GM19043 (cell line): ENCODE results near the gene DPPA2.

Experiments
- ATAC-seq: cut with Tn5 transposase; IDR thresholded peaks from one replicate; pipeline ENCODE4 v1.9.1; 2021; ENCODE audit warnings: low read depth; ENCODE audit not compliant: unreplicated experiment

DPPA2 gene

GRCh38 chr3:109325657-109326056 lies 9.3 kb upstream of the DPPA2 start:
- ATAC-seq: no peak

GRCh38 chr3:109325109-109325508 lies 8.8 kb upstream of the DPPA2 start:
- ATAC-seq: no peak

DNA sequence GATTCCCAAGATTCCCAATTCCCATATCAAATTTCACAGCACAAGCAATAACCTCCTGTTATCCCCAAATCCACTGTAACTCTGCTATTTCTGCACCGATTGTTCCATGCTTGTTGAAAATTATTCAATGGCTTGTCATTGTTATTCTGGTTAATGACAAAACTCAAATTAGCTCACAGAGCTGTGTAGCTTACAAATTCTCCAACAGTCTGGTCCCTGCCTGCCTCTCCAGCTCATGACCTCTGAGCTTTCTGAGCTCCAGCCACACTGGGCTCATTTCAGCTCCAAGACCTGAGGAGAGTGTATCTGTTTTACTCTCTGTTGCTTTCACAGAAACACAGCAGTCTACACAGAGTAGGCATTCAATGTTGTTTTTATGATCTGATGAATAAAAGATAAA lies 3.3 kb downstream of the DPPA2 start:
- ATAC-seq: no peak

DNA sequence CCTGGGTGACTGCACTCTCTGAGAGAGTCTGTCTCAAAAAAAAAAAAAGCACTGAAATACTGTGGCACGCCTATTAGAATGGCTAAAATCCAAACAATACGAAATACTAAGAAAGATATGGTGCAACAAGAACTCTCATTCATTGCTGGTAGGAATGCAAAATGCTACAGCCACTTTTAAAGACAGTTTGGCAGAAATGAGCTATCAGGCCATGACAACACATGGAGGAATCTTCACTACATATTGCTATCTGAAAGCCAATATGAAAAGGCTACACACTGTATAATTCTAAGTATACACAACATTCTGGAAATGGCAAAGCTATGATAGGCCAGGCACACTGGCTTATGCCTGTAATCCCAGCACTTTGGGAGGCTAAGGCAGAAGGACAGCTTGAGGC lies 18.8 kb downstream of the DPPA2 start:
- no peak for ATAC-seq

GRCh38 chr3:109284071-109284470 lies 32.2 kb downstream of the DPPA2 start:
- no peak for ATAC-seq

DNA sequence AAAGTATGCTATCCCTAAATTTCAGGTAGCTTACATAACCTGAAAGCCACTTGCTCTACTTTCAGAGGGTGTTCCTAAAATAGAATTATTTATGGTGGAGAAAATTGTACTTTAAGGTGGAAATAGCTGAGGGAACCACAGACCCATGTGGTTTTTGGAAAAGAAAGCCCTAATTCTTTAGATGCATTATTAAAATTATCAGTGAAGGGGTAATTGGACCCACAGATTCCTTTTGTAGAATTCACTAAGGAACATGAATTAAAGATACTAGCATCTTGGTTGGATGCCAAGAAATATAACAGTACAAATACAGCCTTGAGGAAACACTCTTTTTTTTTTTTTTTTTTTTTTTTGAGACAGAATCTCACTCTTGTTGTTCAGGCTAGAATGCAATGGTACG lies 37.8 kb downstream of the DPPA2 start:
- ATAC-seq: no peak

GRCh38 chr3:109278141-109278540 lies 38.2 kb downstream of the DPPA2 start:
- ATAC-seq: no peak

- ATAC-seq: no peak
Observed at GRCh38 chr3:109275702-109276293, 40.5 kb downstream of the DPPA2 start.

DNA sequence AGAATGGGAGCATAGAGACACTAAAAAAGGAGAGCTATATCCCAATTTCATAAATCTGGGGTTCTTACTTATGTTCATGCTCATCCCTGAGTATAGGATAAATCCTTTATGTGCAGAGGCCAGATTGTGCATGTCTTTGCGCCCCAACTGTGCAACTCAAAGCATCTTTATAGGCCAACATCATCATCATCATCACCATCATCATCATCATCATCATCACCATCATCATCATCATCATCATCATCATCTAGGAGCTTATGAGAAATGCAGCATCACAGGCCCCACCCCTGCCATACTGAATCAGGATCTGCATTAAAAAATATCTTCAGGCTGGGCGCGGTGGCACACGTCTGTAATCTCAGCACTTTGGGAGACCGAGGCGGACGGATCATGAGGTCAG lies 45.5 kb downstream of the DPPA2 start:
- ATAC-seq: no peak

GRCh38 chr3:109269577-109270275 lies 46.6 kb downstream of the DPPA2 start:
- no peak for ATAC-seq

DNA sequence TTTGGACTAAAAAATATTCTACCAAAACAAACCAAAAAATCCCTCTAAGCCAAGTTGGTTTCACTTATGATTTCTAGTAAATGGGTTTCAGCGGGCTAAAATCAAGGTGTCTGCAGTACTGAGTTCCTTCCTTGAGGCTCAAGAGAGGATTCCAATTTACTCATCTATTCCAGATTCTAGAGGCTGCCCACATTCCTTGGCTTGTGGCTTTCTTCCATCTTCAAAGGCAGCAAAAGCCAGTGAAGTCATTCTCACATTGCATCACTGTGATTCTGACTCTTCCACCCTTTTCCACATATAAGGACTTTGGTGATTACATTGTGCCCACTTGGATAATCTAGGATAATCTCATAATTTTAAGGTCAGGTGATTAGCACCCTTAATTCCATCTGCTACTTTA lies 48.1 kb downstream of the DPPA2 start:
- ATAC-seq: no peak

DNA sequence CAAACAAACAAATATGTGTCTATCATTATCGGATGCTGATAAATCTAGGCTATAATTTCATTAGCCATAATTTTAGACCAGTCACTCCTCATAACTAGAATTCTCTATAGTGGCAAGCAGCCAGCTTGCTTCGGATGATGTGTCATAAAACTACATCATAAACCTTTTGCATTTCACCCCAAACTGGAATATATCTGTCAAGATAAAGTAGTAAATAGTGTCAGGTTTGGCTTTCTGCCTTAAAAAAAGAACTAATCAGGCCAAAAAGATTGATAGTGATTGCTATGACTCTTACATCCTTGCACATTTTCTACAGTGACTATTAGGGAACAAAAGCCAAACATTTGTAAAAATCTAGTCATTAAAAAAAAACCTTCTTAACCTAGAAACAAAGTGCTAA lies 51.0 kb downstream of the DPPA2 start:
- no peak for ATAC-seq

DNA sequence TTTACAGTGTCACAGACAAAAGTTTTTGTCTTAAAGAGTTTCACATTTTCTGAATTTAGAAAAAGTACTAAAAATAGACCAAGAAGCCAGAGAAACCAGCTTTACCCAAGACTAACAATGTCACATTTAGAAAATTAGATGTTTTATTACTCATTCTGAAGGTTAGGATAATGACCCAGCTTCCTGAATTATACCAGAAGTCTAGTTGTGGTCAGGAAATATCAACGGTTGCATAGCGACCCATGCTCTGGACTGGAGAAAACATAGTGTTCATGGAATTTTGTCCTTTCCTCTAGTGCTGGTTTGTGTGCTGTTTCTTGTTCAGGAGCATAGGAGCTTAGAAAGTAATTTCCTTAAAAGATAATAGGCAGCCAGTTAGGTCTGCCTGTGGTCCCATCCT lies 59.0 kb downstream of the DPPA2 start:
- ATAC-seq: no peak

DNA sequence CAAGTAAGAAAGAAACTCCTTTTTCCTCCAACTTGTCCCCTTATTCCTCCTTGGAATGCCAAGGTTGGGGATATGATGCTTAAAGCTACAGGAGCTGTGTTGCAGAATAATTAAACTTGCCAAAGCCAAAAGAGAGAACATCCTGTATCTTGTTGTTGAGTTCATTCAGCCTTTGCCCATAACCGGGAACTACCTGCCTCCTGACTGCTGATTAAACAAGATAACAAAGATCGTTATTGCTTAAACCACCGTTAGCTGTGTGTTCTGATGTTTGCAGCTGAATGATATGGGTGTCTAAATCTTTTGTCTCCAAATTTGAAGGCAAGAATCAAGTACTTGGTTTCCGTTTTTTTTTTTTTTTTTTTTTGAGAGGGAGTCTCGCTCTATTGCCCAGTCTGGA lies 61.5 kb downstream of the DPPA2 start:
- no peak for ATAC-seq

DNA sequence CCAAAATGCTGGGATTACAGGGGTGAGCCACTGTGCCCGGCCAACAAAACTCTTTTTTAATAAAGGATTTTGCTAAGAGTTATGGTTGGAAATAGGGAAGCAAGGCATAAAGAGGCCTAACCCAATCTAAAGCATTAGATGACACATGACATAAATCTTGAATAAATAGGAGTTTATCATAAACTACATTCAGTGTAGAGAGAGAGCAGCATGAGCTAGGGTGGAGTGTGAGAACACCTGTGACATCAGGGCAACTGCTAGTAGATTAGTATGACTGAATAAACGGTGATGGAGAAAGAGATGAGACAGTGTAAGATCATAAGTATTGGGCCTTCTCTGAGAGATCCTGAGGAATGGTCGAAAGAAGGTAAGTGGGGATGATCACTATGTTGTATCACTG lies 63.7 kb downstream of the DPPA2 start:
- ATAC-seq: no peak
